Measurements from ENCODE around the gene PLXNA4.

DNA sequence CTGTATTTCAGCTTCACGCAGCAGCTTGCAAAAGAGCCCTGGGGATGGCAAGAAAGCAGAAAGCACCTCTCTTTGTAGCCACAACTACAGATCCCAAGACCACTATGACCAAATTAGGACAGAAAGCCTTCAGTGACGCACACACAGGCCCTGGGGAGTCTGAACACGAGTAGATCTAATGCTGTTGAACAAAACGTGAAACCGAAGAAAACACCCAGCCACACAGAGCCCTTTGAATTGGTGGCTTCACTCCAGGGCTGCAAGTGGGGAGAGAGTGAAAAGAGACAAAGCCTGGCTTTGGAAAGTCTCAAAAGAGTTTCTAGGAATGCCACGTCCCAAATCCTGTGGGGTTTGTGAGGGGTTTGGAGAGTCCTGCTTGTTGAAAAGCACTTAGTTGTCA is 28.4 kb downstream of the PLXNA4 start:
- TF ChIP-seq, protein P1, sequence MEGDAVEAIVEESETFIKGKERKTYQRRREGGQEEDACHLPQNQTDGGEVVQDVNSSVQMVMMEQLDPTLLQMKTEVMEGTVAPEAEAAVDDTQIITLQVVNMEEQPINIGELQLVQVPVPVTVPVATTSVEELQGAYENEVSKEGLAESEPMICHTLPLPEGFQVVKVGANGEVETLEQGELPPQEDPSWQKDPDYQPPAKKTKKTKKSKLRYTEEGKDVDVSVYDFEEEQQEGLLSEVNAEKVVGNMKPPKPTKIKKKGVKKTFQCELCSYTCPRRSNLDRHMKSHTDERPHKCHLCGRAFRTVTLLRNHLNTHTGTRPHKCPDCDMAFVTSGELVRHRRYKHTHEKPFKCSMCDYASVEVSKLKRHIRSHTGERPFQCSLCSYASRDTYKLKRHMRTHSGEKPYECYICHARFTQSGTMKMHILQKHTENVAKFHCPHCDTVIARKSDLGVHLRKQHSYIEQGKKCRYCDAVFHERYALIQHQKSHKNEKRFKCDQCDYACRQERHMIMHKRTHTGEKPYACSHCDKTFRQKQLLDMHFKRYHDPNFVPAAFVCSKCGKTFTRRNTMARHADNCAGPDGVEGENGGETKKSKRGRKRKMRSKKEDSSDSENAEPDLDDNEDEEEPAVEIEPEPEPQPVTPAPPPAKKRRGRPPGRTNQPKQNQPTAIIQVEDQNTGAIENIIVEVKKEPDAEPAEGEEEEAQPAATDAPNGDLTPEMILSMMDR (IDR thresholded peaks at IDR 0.05), result no peak
- TF ChIP-seq EZH2 (IDR thresholded peaks at IDR 0.05; ENCODE audit: borderline replicate concordance, insufficient read depth, low read depth, low read length, poor library complexity, severe bottlenecking), result no peak

Measured in B cell (primary cell).